Trophoblast cell (in vitro differentiated cells and primary cell): ENCODE measurements around the gene LAMC2.
A peak's percentile ranks its signal among the peaks of the same experiment; 100 is the strongest.

ENCODE experiments used
- DNase-seq, 2 donors: peaks; one replicate each; pipeline ENCODE4 v3.0.0-alpha.2; 2016
- H2AFZ ChIP-seq: 2 replicates; pipeline ENCODE4 v1.6.1; 2013; ENCODE audit warnings: low read length, moderate library complexity, mild to moderate bottlenecking; ENCODE audit not compliant: insufficient read depth, poor library complexity
- H2AK5ac ChIP-seq: 2 replicates; pipeline ENCODE4 v1.6.1; 2013; ENCODE audit warnings: mild to moderate bottlenecking, low read length
- H2BK120ac ChIP-seq: 2 replicates; pipeline ENCODE4 v1.6.1; 2013; ENCODE audit warnings: low read length, mild to moderate bottlenecking, moderate library complexity; ENCODE audit not compliant: insufficient read depth, poor library complexity
- H2BK12ac ChIP-seq: 2 replicates; pipeline ENCODE4 v1.6.1; 2013; ENCODE audit warnings: mild to moderate bottlenecking, low read length, moderate library complexity
- H2BK5ac ChIP-seq: 2 replicates; pipeline ENCODE4 v1.6.1; 2013; ENCODE audit warnings: low read length, low read depth, moderate library complexity, mild to moderate bottlenecking; ENCODE audit not compliant: poor library complexity
- H3K14ac ChIP-seq: 2 replicates; pipeline ENCODE4 v1.6.1; 2013; ENCODE audit warnings: mild to moderate bottlenecking, low read length
- H3K18ac ChIP-seq: 2 replicates; pipeline ENCODE4 v1.6.1; 2013; ENCODE audit warnings: mild to moderate bottlenecking, low read length
- H3K23ac ChIP-seq: 2 replicates; pipeline ENCODE4 v1.6.1; 2013; ENCODE audit warnings: low read length
- H3K27ac ChIP-seq: 2 replicates; pipeline ENCODE4 v1.5.1; 2013; ENCODE audit warnings: low read depth, mild to moderate bottlenecking, inconsistent platforms, low read length, moderate library complexity
- H3K27me3 ChIP-seq: 2 replicates; pipeline ENCODE4 v1.6.1; 2013; ENCODE audit warnings: inconsistent platforms, mild to moderate bottlenecking, low read length, moderate library complexity; ENCODE audit not compliant: insufficient read depth
- H3K36me3 ChIP-seq, 2 experiments: 1 replicate in 1 of 2; 2 replicates in 1 of 2; pipeline ENCODE4 v1.6.1; 2013; ENCODE audit warnings: low read length in 2 of 2, mild to moderate bottlenecking in 2 of 2, moderate library complexity in 1 of 2; ENCODE audit not compliant: insufficient read depth in 2 of 2, control insufficient read depth in 1 of 2
- H3K4ac ChIP-seq: 2 replicates; pipeline ENCODE4 v1.6.1; 2013; ENCODE audit warnings: low read depth, mild to moderate bottlenecking, low read length, moderate library complexity
- H3K4me1 ChIP-seq, 2 experiments: 1 replicate in 1 of 2; 2 replicates in 1 of 2; pipeline ENCODE4 v1.6.1; 2013; ENCODE audit warnings: low read length in 2 of 2, mild to moderate bottlenecking in 2 of 2, moderate library complexity in 1 of 2; ENCODE audit not compliant: insufficient read depth in 2 of 2, control insufficient read depth in 1 of 2
- H3K4me2 ChIP-seq: 2 replicates; pipeline ENCODE4 v1.6.1; 2013; ENCODE audit warnings: inconsistent platforms, mild to moderate bottlenecking, low read length, moderate library complexity
- H3K4me3 ChIP-seq: 2 replicates; pipeline ENCODE4 v1.5.1; 2013; ENCODE audit warnings: mild to moderate bottlenecking, low read depth, low read length, inconsistent platforms
- H3K79me1 ChIP-seq: one replicate; pipeline ENCODE4 v1.6.1; 2013; ENCODE audit warnings: low read length
- H3K79me2 ChIP-seq: 2 replicates; pipeline ENCODE4 v1.6.1; 2013; ENCODE audit warnings: low read length, mild to moderate bottlenecking; ENCODE audit not compliant: control insufficient read depth, insufficient read depth, poor library complexity
- H3K9ac ChIP-seq: 2 replicates; pipeline ENCODE4 v1.6.1; 2013; ENCODE audit warnings: mild to moderate bottlenecking, low read length
- H3K9me3 ChIP-seq: 2 replicates; pipeline ENCODE4 v1.6.1; 2013; ENCODE audit warnings: low read depth, mild to moderate bottlenecking, control low read depth, inconsistent platforms, low read length; ENCODE audit not compliant: insufficient read depth
- H4K12ac ChIP-seq: 2 replicates; pipeline ENCODE4 v1.6.1; 2013; ENCODE audit warnings: low read depth, mild to moderate bottlenecking, low read length, moderate library complexity
- H4K8ac ChIP-seq: 2 replicates; pipeline ENCODE4 v1.6.1; 2013; ENCODE audit warnings: low read depth, mild to moderate bottlenecking, low read length, moderate library complexity
- H4K91ac ChIP-seq: one replicate; pipeline ENCODE4 v1.6.1; 2013; ENCODE audit warnings: low read depth, mild to moderate bottlenecking, low read length, moderate library complexity
- WGBS: extraction: QIAGEN DNeasy Blood & Tissue Kit; methylation state at CpG from one replicate; pipeline ENCODE4 v1.1.7; 2013; ENCODE audit warnings: missing lambda C conversion rate; ENCODE audit not compliant: insufficient read length, insufficient coverage; ENCODE audit errors: extremely low coverage; 5-methylcytosine and 5-hydroxymethylcytosine counted together

The LAMC2 gene

GRCh38 chr1:183227422-183228346 lies 41.6 kb downstream of the LAMC2 start:
- H3K27ac ChIP-seq = peak overlapping the region; percentile 77
- H3K4me2 ChIP-seq = no peak overlapping the region
- peak; percentile 40 to 89 for DNase-seq
- H3K18ac ChIP-seq = no peak overlapping the region
- no peak overlapping the region for H2AK5ac ChIP-seq
- H3K4me1 ChIP-seq = peaks cover 17 to 22% of the 10 kb centered on the region in 2 experiments
- no peak overlapping the region for H3K23ac ChIP-seq
- peaks cover 0 to 2% of the 10 kb centered on the region in 2 experiments for H3K36me3 ChIP-seq
- peak overlapping the region; percentile 72 for H4K91ac ChIP-seq
- no peaks in the 10 kb centered on the region for H3K9me3 ChIP-seq
- no peak overlapping the region for H3K14ac ChIP-seq
- no peak overlapping the region for H2BK120ac ChIP-seq
- WGBS = no CpG with 5 or more reads among the region's 16 CpGs
- H4K8ac ChIP-seq = no peak overlapping the region
- peaks cover 2% of the 10 kb centered on the region for H3K79me2 ChIP-seq
- H2AFZ ChIP-seq = no peak overlapping the region
- H3K27me3 ChIP-seq = no peaks in the 10 kb centered on the region
- no peak overlapping the region for H3K4me3 ChIP-seq
- H2BK12ac ChIP-seq = no peak overlapping the region
- no peak overlapping the region for H4K12ac ChIP-seq
- no peak overlapping the region for H3K9ac ChIP-seq
- H3K79me1 ChIP-seq = peaks cover 9% of the 10 kb centered on the region
- no peak overlapping the region for H3K4ac ChIP-seq
- peak overlapping the region; percentile 27 for H2BK5ac ChIP-seq

GRCh38 chr1:183228347-183229220 lies 42.5 kb downstream of the LAMC2 start:
- no peak overlapping the region for H3K9ac ChIP-seq

GRCh38 chr1:183230413-183230812 lies 44.3 kb downstream of the LAMC2 start:
- no peak overlapping the region for H4K8ac ChIP-seq
- no peak overlapping the region for H3K23ac ChIP-seq
- peaks cover 3% of the 10 kb centered on the region for H3K79me2 ChIP-seq
- peaks cover 20% of the 10 kb centered on the region for H3K79me1 ChIP-seq
- H2BK12ac ChIP-seq = no peak overlapping the region
- no peak overlapping the region for H2BK5ac ChIP-seq
- no peak overlapping the region for H3K9ac ChIP-seq
- no peak overlapping the region for H3K18ac ChIP-seq
- no peak overlapping the region for H3K4me3 ChIP-seq
- peak overlapping the region; percentile 3 for H3K4me2 ChIP-seq
- peak in 1 of 2 donors; percentile 43 for DNase-seq
- H4K12ac ChIP-seq = no peak overlapping the region
- H3K36me3 ChIP-seq = peaks cover 0 to 2% of the 10 kb centered on the region in 2 experiments
- H2BK120ac ChIP-seq = no peak overlapping the region
- H2AFZ ChIP-seq = no peak overlapping the region
- no peaks in the 10 kb centered on the region for H3K9me3 ChIP-seq
- no peak overlapping the region for H3K4ac ChIP-seq
- no peaks in the 10 kb centered on the region for H3K27me3 ChIP-seq
- H3K27ac ChIP-seq = peak overlapping the region; percentile 79
- no peak overlapping the region for H3K14ac ChIP-seq
- no peak overlapping the region for H2AK5ac ChIP-seq
- H3K4me1 ChIP-seq = peaks cover 25 to 28% of the 10 kb centered on the region in 2 experiments
- H4K91ac ChIP-seq = no peak overlapping the region
- WGBS = no CpG with 5 or more reads among the region's 2 CpGs

More at GRCh38 chr1:183228347-183229220, 42.5 kb downstream of the LAMC2 start:
- DNase-seq = no peak
- Histone ChIP-seq H3K27ac (peak overlapping the region; percentile 77), H2BK120ac (peak overlapping the region; percentile 28), H3K18ac (peak overlapping the region; percentile 26), H3K23ac (no peak overlapping the region), H2BK12ac (peak overlapping the region; percentile 19), H3K4me1 (peaks cover 17 to 20% of the 10 kb centered on the region in 2 experiments), H3K4me2 (no peak overlapping the region), H3K79me1 (peaks cover 9% of the 10 kb centered on the region), H3K4ac (no peak overlapping the region), H3K36me3 (peaks cover 0 to 2% of the 10 kb centered on the region in 2 experiments), H4K91ac (peak overlapping the region; percentile 72), H2BK5ac (peak overlapping the region; percentile 27), H3K4me3 (no peak overlapping the region), H2AK5ac (peak overlapping the region; percentile 4), H3K27me3 (no peaks in the 10 kb centered on the region), H4K8ac (peak overlapping the region; percentile 52), H3K9me3 (no peaks in the 10 kb centered on the region), H4K12ac (no peak overlapping the region), H3K14ac (peak overlapping the region; percentile 50), H2AFZ (no peak overlapping the region), H3K79me2 (peaks cover 2% of the 10 kb centered on the region)
- WGBS = no CpG with 5 or more reads among the region's 13 CpGs

- Histone ChIP-seq H3K4me1 (peaks cover 27 to 31% of the 10 kb centered on the region in 2 experiments), H3K9ac (no peak overlapping the region), H3K23ac (no peak overlapping the region), H3K14ac (no peak overlapping the region), H4K12ac (no peak overlapping the region), H4K8ac (no peak overlapping the region), H3K79me2 (peaks cover 5% of the 10 kb centered on the region), H2AK5ac (no peak overlapping the region), H3K27me3 (no peaks in the 10 kb centered on the region), H3K4ac (no peak overlapping the region), H3K4me2 (no peak overlapping the region), H3K36me3 (peaks cover 0 to 2% of the 10 kb centered on the region in 2 experiments), H3K4me3 (no peak overlapping the region), H3K18ac (no peak overlapping the region), H3K27ac (no peak overlapping the region), H2BK5ac (no peak overlapping the region), H4K91ac (no peak overlapping the region), H2BK12ac (no peak overlapping the region), H2BK120ac (no peak overlapping the region), H3K9me3 (no peaks in the 10 kb centered on the region), H2AFZ (no peak overlapping the region), H3K79me1 (peaks cover 23% of the 10 kb centered on the region)
- DNase-seq = no peak
- no CpG with 5 or more reads among the region's 1 CpG for WGBS
Observed at GRCh38 chr1:183231545-183231944, 45.5 kb downstream of the LAMC2 start.
